ENCODE data around the gene BCL2L13. TPM values are rescaled to one million over a fixed set of nuclear protein-coding genes. Genes with fewer than 3 reads are reported as not detected.

BCL2L13 gene
- total and polyA plus RNA-seq, 7 donors: 67.0 to 201 (median 128) TPM

DNA sequence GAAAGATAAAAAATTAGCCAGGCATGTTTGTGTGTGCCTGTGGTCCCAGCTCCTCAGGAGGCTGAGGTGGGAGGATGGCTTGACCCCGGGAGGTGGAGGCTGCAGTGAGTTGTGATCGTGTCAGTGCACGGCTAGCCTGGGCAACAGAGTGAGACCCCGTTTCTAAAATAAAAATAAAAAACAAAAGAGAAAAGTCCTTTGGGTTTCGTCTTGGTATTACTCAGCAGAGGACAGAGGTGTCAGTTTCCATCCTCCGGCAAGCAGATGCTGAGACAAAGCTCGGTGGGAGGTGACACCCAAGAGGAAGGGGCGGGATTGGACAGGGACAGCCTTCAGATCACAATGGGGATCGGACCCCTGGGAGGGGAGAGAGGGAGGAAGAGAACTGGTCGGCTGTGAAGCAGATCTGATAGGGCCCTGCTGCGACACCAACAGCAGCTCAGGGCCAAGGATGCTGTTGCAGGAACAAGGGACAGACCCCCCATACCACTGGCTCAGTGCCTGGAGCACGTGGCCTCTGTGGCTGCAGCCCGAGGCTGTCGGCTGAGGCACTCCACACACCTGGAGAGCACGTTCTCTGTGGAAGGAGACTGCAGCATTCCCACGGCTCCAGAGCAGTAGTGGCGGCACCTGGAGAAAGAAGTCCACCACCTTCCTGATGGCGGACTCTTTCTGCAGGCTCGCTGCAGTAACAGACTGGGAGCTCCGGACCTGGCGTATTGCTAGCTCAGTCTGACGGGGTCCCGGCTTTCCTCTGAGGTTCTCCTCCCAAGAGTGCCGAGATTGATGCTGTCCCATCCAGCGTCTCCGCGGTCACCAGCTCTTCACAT, 140.9 kb downstream of the BCL2L13 start:
- H3K4me3 ChIP-seq: no peak overlapping the region
- 76 to 77% (median 77%) methylated on average over 26 to 27 of the region's 27 CpGs for WGBS, 3 donors
- no peaks in the 10 kb centered on the region for H3K9me3 ChIP-seq
- DNase-seq (peak in 1 of 2 donors; percentile 38), ATAC-seq (no peak)
- TF ChIP-seq, protein P1, sequence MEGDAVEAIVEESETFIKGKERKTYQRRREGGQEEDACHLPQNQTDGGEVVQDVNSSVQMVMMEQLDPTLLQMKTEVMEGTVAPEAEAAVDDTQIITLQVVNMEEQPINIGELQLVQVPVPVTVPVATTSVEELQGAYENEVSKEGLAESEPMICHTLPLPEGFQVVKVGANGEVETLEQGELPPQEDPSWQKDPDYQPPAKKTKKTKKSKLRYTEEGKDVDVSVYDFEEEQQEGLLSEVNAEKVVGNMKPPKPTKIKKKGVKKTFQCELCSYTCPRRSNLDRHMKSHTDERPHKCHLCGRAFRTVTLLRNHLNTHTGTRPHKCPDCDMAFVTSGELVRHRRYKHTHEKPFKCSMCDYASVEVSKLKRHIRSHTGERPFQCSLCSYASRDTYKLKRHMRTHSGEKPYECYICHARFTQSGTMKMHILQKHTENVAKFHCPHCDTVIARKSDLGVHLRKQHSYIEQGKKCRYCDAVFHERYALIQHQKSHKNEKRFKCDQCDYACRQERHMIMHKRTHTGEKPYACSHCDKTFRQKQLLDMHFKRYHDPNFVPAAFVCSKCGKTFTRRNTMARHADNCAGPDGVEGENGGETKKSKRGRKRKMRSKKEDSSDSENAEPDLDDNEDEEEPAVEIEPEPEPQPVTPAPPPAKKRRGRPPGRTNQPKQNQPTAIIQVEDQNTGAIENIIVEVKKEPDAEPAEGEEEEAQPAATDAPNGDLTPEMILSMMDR (IDR thresholded peaks at IDR 0.05): no peak
- peaks cover 10% of the 10 kb centered on the region for H3K4me1 ChIP-seq
- no peak overlapping the region for H3K27ac ChIP-seq
- intact Hi-C loops (cut with DNase I): loop anchor here in 1 of 2 donors (5.0 kb wide), 1 partner anchor 37 kb away; no protein-coding TSS in a partner anchor
- H3K27me3 ChIP-seq (ENCODE audit: insufficient read depth in 3 of 3, low read length in 2 of 3): no peaks in the 10 kb centered on the region
- H3K36me3 ChIP-seq (ENCODE audit: insufficient read depth in 1 of 2, low read depth in 1 of 2): no peaks in the 10 kb centered on the region

DNA sequence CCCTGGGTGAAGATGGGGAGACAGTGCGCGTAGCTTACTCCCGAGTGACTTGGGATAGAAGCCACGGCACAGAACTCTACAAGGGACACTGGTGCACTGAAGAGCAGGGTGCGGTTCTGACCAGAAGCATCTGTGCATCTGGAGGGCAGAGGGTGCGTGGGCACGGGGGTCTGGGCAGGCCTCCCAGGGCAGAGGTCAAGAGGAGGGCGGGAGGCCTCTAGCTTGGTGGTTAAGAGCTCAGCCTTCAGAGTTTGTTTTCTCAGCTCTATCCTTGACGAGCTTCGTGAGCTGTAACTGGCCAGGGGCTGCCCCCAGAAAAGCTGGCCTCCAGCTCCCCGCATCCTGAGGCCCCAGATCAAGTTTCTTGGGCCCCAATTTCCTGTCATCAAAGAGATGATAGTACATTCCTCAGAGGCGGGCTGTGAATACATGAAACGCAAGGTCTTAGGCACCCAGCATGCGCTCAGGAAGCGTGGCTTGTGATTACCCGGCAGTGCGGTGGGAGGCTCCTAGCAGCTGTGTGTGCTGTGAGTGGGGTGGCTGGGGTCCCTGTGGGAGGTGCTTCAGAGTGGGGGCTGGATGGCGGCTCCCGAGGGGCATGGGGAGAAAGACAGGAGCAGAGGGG, 141.7 kb downstream of the BCL2L13 start:
- DNase-seq (peak in 1 of 2 donors; percentile 42), ATAC-seq (no peak)
- H3K27me3 ChIP-seq (ENCODE audit: insufficient read depth in 3 of 3, low read length in 2 of 3): no peaks in the 10 kb centered on the region
- peaks cover 10% of the 10 kb centered on the region for H3K4me1 ChIP-seq
- H3K4me3 ChIP-seq: no peak overlapping the region
- H3K9me3 ChIP-seq: no peaks in the 10 kb centered on the region
- H3K36me3 ChIP-seq (ENCODE audit: insufficient read depth in 1 of 2, low read depth in 1 of 2): no peaks in the 10 kb centered on the region
- 85 to 90% (median 89%) methylated on average over 17 to 19 of the region's 19 CpGs for WGBS, 3 donors
- intact Hi-C loops (cut with DNase I): loop anchor here in 1 of 2 donors (5.0 kb wide), 1 partner anchor 38 kb away; no protein-coding TSS in a partner anchor
- TF ChIP-seq, protein P1 (IDR thresholded peaks at IDR 0.05): no peak
- no peak overlapping the region for H3K27ac ChIP-seq

Other genes starting within 250 kb of the BCL2L13 start
- gene SLC25A18, start 75.3 kb upstream of the BCL2L13 start, total RNA-seq: 10 to 100 TPM in 1 of 4 donors, 1 to 10 TPM in 1, under 1 TPM in 2; 0.56 to 10.4 (median 5.0) TPM
- 1 to 10 TPM; 5.5 to 6.9 (median 5.7) TPM for gene SLC25A18, start 75.3 kb upstream of the BCL2L13 start, polyA plus RNA-seq
- gene ATP6V1E1, start 10.0 kb upstream of the BCL2L13 start, total RNA-seq: 100 to 1,000 TPM; 122 to 185 (median 142) TPM
- gene ATP6V1E1, start 10.0 kb upstream of the BCL2L13 start, polyA plus RNA-seq: 100 to 1,000 TPM; 158 to 263 (median 210) TPM
- 10 to 100 TPM in 2 of 4 donors, 1 to 10 TPM in 2; 5.6 to 19.4 (median 8.3) TPM for gene BID, start 135.7 kb downstream of the BCL2L13 start, total RNA-seq
- 10 to 100 TPM in 1 of 3 donors, 1 to 10 TPM in 2; 7.8 to 27.4 (median 9.9) TPM for gene BID, start 135.7 kb downstream of the BCL2L13 start, polyA plus RNA-seq